ENCODE results near the gene HES5.

- no peak for TF ChIP-seq EZH2 (IDR thresholded peaks at IDR 0.05; ENCODE audit: insufficient read depth, poor library complexity, severe bottlenecking)
- TF ChIP-seq EZH2phosphoT487 (IDR thresholded peaks at IDR 0.05; ENCODE audit: insufficient read depth, low read depth), result no peak
These were observed 24.0 kb upstream of the HES5 start for GRCh38 chr1:2553871-2554620.

All from GM23248 (cell line).